ENCODE measurements around the gene TADA1. TPM values are rescaled to one million over a fixed set of nuclear protein-coding genes. Genes with fewer than 3 reads are reported as not detected.

TADA1 gene, protein sequence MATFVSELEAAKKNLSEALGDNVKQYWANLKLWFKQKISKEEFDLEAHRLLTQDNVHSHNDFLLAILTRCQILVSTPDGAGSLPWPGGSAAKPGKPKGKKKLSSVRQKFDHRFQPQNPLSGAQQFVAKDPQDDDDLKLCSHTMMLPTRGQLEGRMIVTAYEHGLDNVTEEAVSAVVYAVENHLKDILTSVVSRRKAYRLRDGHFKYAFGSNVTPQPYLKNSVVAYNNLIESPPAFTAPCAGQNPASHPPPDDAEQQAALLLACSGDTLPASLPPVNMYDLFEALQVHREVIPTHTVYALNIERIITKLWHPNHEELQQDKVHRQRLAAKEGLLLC
- polyA plus RNA-seq (2013, experiment 1 of 2; ENCODE audit: insufficient read length): 6.7 TPM
- 7.8 TPM for polyA plus RNA-seq (2013, experiment 2 of 2; ENCODE audit: insufficient read length)

DNA sequence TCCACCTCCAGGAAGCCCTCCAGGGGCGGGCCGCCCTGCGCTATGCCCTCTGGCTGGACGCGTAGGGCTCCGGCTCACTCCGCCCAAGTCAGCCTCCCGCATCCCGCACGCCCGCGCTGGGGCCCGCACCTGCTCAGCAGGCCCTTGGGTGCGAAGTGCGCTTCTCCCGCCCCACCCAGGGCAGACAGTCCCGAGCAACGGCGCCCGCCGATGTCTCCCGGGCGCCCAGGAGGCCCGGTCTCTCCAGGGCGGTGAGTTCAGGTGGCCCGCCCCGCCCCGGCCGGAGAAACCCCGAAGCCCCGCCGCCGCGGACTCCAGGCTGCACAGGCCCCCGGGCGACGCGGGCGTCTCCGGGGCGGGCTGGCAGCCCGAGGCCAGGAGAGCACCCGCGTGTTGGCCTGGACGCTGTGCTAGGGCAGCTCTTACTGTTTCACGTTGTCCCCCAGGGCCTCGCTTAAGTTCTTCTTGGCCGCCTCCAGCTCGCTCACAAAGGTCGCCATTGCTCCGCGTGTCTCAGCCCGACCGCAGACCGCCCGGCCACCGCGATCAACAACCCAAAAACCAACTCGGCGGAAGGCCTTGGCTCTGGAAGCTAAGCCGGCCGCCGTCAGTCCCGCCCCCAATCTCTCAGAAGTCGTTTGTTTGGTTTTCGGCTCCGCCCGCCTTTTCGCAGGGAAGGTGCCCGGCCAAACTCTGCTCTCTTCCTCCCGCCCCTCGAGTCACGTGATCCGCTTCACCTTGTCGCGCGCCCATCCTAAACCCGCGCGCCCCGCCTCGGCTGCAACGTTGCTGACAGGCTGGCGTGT, at the start of gene TADA1:
TADA1 (minus strand) TSS at position 531 of the 806 bp plus-strand sequence; CDS start at position 500, 31 bp downstream.
- peak; percentile 98 for DNase-seq

DNA sequence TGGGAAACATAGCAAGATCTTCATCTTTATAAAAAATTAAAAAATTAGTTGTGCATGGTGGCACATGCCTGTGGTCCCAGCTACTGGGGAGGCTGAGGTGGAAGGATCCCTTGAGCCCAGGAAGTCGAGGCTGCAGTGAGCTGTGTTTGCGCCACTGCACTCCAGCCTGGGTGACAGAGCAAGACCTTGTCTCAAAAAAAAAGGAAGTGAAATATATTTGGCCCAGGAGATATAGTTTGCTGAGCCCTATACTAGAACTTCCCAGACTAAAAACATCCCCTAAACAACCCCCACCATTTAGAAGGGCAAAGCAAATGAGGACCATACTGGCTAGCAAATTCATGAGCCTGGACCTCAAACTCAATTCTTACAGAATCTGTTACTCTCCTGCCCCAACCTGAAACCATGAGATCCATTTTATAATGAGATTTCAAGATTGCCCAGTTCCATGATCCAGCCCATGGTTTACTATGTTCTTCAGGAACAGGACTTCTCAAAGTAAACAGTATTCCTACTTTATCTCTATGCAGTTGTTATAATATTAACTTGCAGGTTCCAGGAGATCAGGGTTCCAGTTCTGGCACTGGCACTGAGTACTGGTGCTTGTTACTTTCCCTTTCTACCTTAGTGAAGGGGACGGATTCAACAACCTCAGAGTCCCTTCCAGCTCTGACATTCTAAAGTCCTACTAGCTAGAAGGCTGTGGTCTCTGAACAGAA, 48.9 kb upstream of the TADA1 start:
- no peak for DNase-seq

DNA sequence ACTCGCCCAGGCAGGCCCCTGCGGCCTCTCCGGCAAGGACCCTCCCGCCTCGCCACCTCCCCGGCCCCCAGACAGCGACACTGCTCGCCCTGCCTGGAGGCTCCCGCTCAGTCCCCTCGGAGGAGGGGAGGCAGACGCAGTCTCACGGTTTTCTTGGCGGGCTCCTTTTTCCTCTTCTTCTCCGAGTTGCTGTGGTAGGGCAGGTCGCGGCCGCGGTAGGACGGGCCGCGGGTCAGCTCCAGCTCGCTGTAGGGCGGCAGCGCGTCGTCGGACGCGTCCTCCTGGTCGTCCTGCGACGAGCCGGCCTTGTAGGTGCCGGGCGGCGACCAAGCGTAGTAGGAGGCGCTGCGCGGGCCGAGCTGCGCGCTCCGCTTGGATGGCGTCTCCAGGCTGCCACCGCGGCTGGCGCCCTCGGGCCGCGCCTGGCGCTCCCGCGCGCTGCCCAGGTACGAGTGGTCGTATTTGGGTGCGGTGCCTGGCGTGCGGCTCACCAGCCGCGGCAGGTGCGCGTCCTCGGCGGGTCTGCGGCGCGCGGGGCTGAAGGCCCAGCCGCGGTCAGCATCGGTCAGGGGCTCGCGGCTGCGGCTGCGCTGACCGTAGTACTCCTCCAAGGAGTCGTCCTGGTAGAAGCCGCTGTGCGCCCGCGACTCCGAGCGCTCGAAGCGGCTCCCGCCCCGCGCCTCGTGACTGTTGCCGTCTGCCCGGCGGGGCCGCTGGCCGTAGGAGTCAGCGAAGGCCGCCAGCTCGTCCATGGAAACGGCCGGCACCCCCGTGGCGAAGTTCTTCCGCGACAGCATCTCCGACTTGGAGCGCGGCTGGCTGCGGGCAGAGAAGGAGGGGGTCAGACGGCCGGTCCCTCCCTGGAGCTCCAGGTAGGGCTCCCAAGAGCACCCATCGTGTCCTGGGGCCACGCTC, 44.8 kb upstream of the TADA1 start:
- no peak for DNase-seq

DNA sequence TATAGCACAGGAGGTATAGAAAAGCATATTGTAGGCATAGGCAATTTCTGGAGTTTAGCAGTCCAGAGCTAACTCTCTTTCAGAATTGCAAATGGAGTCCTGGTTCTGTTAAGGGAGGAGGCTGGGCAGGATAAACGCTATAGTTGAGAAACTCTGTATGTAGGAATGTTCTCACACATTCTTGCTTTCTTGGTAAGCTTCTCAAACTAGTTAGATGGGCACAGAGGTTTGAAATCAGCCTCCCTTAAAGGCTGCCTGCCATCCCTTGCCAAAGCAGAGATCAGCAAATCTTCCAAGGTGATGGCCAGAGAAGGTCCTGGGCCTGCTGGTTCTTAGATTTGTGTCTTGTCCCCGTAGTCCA, 42.9 kb upstream of the TADA1 start:
- no peak for DNase-seq

DNA sequence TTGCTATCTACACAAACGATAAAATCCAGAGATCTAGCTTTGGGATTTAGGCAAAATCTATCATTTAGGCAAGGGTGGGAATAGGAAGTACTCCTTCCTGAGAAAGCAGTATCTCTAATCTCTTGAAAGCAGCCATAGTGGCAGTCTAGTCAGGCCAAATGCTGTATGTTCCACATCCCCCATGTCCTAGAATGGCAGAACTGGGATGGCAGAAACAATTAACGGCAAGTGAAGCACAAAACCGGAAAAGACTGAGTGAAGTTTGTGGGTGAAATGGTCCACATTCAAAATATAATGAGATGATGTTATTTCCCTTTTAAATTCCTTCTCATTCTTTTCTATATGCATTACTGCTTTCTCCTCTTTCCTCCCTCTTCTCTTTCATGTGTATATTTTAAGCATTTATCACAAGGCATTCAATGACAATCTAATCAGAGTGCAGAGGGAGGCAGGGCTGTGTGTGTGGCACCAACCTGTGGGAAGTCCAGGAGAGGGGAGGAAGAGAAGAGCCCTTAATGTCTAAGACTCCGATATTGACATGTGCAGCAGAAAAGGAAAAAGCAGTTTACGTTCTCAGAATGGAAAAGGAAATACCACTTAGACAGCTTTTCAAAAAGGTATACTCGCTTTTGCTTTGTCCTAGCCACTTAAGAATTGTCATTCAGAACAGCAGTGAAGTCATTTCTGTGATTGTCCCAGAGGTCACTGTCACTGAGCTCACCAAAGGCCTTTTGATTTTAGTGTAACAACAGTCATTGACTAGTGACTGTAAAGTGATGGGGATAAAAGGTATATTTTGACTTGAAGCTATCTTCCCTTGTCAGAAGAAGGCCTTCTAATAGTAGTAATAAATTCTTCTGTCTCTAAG, 42.3 kb upstream of the TADA1 start:
- no peak for DNase-seq

DNA sequence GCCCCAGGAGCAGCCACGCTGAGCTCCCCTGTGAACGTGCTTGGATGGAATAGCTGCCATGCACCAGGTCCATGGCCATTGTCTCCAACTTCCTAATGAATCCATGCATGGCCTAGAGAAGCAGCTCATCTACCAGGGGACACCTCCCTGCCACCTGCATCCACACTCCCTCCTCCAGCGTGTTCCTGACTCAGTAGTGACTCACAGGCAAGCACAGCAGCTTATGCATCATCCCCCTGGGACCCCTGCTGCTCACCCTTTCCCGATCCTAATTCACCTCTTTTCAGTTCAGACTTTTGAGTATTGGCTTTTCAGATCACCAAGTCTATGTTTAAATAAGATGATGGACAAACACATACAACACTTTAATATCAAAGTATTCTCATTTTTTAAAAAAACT, 39.9 kb upstream of the TADA1 start:
- DNase-seq: peak; percentile 21

DNA sequence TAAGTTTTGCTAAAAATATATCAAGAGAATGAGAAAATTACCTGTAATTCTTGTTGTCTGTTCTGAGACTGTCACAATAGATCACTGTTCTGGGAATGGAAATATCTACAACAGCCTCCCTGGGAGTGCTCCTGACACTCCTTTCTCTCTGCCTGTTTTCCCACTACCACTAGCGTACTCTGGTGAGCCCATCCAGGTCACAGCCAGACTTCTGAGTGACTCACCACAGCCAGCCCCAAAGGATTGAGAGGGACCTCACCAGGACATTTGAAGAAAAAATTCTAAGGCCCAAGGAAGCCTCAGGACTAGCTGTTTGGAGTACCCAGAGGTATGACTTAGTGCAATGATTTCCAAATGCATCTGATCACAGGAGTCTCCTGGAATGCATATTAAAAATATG, 39.0 kb upstream of the TADA1 start:
- DNase-seq: no peak

DNA sequence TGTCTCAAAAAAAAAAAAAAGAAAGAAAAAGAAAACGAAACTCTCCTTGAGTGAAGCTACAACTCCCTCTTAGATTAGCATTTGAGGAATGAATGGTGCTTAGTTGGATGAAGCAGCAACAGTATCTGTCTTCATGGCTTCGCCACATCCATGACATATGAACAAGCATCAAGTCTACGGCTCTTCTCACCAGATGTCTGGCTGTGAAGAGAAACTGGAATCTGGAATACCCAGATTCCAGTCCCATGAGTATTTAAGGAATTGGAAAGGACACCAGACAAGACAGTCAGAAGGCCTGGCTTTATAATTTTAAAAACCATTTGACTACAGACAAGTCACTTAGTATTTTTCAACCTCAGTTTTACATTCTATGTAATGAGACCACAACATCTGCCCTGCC, 38.0 kb upstream of the TADA1 start:
- no peak for DNase-seq

DNA sequence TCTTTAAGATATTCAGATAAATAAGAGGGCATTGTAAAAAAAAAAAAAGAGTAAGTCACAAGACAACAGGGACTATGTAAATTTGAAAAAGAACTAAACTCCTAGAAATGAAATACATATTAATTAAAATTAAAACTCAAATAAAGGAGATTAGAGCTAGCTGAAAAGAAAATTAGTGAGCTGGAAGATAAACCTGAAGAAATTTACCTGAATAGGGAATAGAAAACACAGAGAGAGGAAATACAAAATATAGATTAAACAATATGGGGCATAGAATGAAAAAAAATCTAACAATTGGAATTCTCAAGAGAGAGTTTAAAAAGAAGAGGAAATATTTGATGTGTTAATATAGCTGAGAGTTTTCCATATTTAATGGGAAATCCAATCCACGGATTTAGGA, 35.6 kb upstream of the TADA1 start:
- no peak for DNase-seq

DNA sequence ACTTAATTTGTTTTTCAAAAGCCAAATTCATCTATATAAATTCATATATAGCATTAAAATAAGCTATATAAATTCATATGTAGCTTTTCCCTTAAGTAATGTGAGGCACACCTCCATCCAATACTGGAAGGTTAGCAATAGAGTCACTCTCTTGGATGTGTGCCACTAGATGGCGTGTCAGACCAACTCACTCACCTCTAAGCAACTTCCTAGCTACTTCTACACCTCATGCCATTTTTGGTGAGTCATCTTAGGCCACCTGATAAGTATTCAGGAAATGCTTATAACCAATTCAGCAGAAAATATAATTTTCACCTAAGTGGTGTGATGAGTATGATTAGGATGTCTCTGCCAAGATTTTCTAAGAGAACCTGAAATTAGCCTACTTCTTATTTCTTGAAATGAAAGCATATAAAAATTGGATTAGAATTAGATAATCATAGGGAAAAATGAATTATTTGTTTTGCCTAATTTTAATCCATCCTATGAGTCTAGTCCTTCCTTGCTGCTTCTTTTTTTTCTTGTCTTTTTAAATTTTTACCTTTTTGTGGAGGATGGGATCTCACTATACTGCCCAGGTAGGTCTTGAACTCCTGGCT, 34.4 kb upstream of the TADA1 start:
- peak; percentile 71 for DNase-seq

DNA sequence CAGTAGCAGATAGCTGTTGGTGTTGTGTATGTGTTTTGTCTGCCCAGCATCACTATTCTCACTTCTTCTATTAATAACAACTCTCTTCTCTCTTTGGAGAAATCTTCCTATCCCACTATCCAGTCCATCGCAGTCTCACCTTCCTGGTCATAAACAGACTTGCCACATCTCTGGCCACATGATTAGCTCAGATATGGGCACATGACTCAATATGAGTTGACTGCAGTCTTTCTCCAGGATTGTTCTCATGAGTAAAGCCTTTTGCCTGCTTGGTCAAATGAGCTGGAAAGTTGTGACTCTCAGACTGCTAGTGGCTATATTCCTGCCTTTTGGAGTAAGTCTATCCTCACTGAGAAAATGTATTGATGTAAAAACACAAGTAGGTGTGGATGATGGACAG, 32.9 kb upstream of the TADA1 start:
- DNase-seq: no peak

DNA sequence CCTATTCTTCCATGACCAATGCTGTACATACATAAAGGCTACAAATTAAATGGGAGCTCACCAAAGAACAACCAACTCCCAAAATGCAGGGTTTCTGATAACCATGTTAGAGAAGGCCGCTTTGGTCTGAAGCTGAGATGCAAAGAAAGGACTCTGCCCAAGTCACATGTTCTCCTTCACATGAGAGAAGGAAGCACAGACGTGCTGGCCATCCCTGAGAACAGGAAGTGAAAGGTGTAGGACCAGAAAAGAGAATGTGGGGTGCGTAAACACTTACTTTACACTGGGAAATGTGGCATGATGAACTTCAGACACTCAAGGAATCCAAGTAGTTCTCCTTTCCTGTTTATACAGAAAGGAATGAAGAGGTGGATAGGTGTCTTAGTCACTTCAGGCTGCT, 31.7 kb upstream of the TADA1 start:
- DNase-seq: no peak

DNA sequence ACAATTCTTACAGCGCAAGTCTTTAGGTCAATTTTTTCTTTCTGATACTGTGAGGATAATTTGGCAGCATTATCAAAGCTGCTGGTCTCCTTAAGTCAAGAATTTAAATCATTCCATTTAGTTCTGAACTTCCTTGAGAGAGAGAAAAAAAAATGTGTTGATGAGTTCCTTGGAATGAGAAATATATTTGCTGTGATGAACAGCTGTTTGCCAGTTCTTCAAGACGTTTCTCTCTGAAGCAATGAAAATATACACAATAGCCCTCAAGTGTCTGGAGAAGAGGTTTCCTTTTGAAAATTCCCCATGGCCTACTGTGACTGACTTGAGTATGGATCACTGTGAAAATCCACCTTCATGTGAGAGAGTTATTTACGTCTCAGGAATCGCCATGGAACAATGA, 31.0 kb upstream of the TADA1 start:
- DNase-seq: no peak

DNA sequence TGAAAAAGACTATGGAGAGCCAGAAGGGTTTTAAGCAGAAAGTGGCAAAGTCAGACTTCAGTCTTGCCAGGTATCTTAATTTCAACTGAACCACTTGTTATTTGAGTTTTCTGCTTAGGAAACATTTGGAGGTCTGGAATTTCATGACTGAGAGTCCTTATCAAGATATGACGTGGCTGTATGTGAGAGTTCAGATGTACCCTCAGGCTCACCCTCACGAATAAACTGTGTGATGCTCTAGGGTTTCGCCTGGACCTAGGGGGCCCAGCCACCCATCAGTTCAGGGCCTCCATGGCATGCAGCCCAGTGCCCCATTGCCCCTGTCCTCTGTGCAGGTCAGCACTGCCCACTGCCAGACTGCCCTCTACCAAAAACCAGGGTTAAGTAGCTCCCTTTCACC, 30.6 kb upstream of the TADA1 start:
- no peak for DNase-seq

DNA sequence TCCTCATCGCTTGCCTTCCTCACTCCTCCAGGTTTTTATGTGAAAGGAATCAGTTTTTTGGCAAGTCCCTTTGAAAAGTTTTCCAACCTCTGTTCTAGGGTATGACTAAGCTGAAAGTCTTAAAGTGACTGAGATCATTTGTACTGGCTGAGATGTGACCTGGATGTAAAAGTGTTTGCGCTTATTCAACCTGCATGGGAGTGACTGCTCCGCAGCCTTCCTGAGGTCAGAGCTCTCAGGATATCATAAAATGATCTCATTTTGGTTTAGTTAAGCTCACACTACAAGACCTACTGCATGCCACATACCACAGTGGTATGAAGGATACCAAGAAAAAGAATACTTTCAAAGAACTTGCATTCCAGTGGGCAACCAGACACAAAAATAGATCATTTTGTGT, 29.8 kb upstream of the TADA1 start:
- DNase-seq: peak; percentile 60

DNA sequence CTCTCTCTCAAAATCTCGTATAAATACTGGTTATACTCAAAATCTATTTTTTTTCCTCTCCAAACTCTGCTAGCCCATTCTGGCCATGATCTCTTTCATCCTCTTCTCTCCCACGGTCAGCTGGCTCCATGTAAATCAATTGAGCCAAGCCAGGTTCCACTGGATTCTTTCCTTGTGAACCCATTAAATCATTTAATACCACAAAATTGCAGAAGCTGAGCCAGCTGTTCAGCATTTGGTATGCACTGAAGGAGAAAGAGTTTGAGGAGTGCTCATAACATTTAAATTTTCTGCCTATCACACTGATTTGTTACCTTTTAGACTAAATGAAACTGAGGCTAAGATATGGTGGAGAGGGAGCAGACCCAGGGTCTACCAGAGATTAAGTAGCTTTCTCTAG, 29.1 kb upstream of the TADA1 start:
- peak; percentile 8 for DNase-seq

DNA sequence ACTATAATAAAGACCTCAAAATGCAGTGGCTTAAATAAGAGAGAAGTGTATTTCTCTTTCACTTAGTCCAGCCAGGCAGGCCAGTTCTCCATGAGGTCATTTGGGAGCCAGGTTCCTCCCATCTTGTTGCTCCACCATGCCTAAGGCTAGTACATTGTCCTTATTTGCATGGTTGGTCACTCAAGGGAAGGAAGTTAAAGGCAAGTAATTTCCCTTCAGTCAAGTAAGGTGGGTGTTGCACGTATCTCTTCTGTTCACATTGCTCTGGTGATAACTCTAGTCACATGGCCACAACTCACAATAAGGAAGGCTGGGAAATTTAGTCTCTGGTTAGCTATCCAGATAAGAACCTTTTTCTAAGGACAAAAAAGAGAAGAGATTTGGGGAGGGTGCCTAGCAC, 27.2 kb upstream of the TADA1 start:
- DNase-seq: no peak

DNA sequence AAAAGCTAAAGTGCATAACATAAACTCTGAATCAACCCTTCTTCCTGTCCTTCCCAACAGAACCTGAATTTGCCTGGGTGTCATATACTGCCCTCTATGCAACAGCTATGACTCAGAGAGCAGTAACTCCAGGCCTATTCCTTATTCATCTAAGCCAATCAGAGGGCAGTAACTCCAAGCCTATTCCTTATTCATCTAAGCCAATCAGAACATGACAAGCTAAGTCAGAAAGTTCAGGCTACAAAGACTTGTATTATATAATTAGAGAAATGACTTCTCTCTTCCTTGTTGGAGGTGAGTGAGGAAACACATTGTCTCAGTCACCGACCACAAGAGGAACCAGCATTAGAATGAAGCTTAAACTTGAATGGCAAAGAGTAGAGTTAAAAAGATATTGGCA, 26.2 kb upstream of the TADA1 start:
- DNase-seq: peak; percentile 21

DNA sequence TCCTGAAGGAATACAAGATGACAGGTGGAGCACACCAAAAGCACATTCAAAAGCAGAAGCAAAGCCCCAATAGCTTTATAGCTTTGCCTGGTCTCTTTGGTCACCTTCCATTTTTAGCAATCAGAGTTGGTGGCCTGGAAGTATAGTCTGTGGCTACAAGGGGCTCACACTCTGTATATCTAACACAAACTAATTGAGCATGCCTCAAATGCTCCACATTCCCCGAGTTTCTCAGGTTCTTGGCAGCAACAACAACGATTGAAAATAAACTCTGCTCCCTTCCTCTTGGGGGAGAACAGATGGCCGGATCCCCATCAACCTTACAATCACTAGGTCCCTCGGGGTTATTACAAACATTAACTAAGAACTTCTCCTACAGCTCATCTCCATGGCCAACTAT, 24.9 kb upstream of the TADA1 start:
- no peak for DNase-seq

DNA sequence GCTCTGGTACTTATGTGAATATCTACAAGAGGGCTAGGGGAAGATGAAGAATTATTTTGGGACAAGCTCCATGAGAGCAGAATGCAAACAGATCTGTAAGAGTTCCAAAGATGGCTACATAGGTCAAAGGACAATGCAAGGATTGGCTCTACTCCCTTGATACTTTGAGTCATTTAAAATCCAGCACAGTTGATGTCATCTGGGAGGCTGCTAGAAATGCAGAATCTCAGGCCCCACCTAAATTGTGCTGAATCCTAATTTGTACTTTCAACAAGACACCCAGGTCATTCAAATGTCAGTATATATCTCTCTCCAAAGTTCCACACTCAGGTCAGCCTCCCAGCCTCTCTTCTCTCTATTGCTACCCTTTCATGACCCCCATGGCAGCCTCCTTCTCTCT, 23.7 kb upstream of the TADA1 start:
- DNase-seq: no peak

DNA sequence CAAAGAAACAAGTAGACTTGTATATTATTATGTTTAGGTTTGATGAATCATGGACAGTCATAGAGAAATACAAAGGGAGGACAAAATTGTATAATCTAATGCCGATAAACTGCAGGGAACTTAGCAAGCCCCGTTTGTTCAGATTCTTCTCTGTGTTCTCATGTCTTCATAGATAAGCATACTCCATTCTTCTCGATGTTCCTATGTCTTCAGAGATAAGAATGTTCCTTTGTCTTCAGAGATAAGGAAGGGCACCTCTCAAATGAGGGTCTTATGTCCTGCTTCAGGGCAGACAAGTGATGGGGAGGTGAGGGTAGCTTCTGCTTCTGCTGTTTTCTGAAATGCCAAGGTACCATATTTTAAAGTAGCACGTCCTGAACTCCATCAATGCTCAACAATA, 19.7 kb upstream of the TADA1 start:
- DNase-seq: no peak

Measured in fibroblast of skin of scalp (primary cell).